MM.1S (cell line): ENCODE results near the gene DMRTC2.

Experiments
- DNase-seq: peaks from one replicate; pipeline ENCODE4 v3.0.0-alpha.2; 2015
- H2AFZ ChIP-seq: fragments of 300-600 bp; sonication (generic); 2 replicates; pipeline ENCODE4 v1.6.0; 2016; ENCODE audit warnings: antibody characterized with exemption, low read length
- H3F3A ChIP-seq: fragments of 300-600 bp; sonication (generic); 2 replicates; pipeline ENCODE4 v1.6.1; 2016; ENCODE audit warnings: mild to moderate bottlenecking, antibody characterized with exemption, low read length, moderate library complexity, mixed read lengths; ENCODE audit not compliant: insufficient read depth
- H3K27ac ChIP-seq: fragments of 300-600 bp; sonication (generic); 2 replicates; pipeline ENCODE4 v1.5.1; 2016; ENCODE audit warnings: mild to moderate bottlenecking, low read length
- H3K27me3 ChIP-seq: fragments of 300-600 bp; sonication (generic); replicated peaks from 2 replicates; pipeline ENCODE4 v1.6.0; 2016; ENCODE audit warnings: low read length; ENCODE audit not compliant: insufficient read depth
- H3K36me3 ChIP-seq: fragments of 300-600 bp; sonication (generic); replicated peaks from 2 replicates; pipeline ENCODE4 v1.6.1; 2016; ENCODE audit warnings: mild to moderate bottlenecking, low read length, mixed read lengths; ENCODE audit not compliant: insufficient read depth
- H3K4me1 ChIP-seq: fragments of 300-600 bp; sonication (generic); 2 replicates; pipeline ENCODE4 v1.6.1; 2016; ENCODE audit warnings: low read length, mixed read lengths
- H3K4me2 ChIP-seq: fragments of 300-600 bp; sonication (generic); 2 replicates; pipeline ENCODE4 v1.6.0; 2016; ENCODE audit warnings: low read depth, low read length
- H3K4me3 ChIP-seq: fragments of 300-600 bp; sonication (generic); 2 replicates; pipeline ENCODE4 v1.5.1; 2016; ENCODE audit warnings: low read length, mixed read lengths
- H3K79me2 ChIP-seq: fragments of 300-600 bp; sonication (generic); 2 replicates; pipeline ENCODE4 v1.6.1; 2016; ENCODE audit warnings: mixed run types, low read length, mixed read lengths
- H3K9ac ChIP-seq: fragments of 300-600 bp; sonication (generic); 2 replicates; pipeline ENCODE4 v1.6.1; 2016; ENCODE audit warnings: low read length, mixed read lengths
- H3K9me2 ChIP-seq: fragments of 300-600 bp; sonication (generic); replicated peaks from 2 replicates; pipeline ENCODE4 v1.6.1; 2016; ENCODE audit warnings: mild to moderate bottlenecking, low read length, mixed read lengths; ENCODE audit not compliant: insufficient read depth
- H3K9me3 ChIP-seq: fragments of 300-600 bp; sonication (generic); replicated peaks from 2 replicates; pipeline ENCODE4 v1.6.1; 2016; ENCODE audit warnings: mild to moderate bottlenecking, low read length, mixed read lengths; ENCODE audit not compliant: insufficient read depth
- H4K20me1 ChIP-seq: fragments of 300-600 bp; sonication (generic); 2 replicates; pipeline ENCODE4 v1.6.1; 2016; ENCODE audit warnings: mild to moderate bottlenecking, low read length, moderate library complexity, mixed read lengths; ENCODE audit not compliant: insufficient read depth
- EZH2 ChIP-seq: fragments of 300-600 bp; sonication (generic); optimal IDR thresholded peaks from 2 replicates; pipeline ENCODE3; 2017; ENCODE audit warnings: low read depth, mild to moderate bottlenecking, antibody characterized with exemption, low read length, mixed read lengths
- EZH2phosphoT487 ChIP-seq: fragments of 300-600 bp; sonication (generic); IDR thresholded peaks from 2 replicates; pipeline ENCODE4 v1.6.1; 2018; ENCODE audit warnings: antibody characterized with exemption, low read length
- TF ChIP-seq, protein P1 (sequence below): fragments of 300-600 bp; sonication (generic); IDR thresholded peaks from 2 replicates; pipeline ENCODE4 v1.5.1; 2016; ENCODE audit warnings: antibody characterized with exemption, low read length, mixed read lengths

The DMRTC2 gene

GRCh38 chr19:41847351-41848105 is 2.7 kb downstream of the DMRTC2 start:
- Histone ChIP-seq H3K9me3 (no peaks in the 10 kb centered on the region), H3K9ac (no peak overlapping the region), H3K36me3 (no peaks in the 10 kb centered on the region), H3K27ac (no peak overlapping the region), H3K4me1 (no peaks in the 10 kb centered on the region), H3K4me3 (no peak overlapping the region), H3K9me2 (no peaks in the 10 kb centered on the region), H2AFZ (no peak overlapping the region), H3K79me2 (no peaks in the 10 kb centered on the region), H3K4me2 (no peak overlapping the region), H3F3A (no peaks in the 10 kb centered on the region), H4K20me1 (no peaks in the 10 kb centered on the region), H3K27me3 (peaks cover 76% of the 10 kb centered on the region)
- TF ChIP-seq, protein P1, sequence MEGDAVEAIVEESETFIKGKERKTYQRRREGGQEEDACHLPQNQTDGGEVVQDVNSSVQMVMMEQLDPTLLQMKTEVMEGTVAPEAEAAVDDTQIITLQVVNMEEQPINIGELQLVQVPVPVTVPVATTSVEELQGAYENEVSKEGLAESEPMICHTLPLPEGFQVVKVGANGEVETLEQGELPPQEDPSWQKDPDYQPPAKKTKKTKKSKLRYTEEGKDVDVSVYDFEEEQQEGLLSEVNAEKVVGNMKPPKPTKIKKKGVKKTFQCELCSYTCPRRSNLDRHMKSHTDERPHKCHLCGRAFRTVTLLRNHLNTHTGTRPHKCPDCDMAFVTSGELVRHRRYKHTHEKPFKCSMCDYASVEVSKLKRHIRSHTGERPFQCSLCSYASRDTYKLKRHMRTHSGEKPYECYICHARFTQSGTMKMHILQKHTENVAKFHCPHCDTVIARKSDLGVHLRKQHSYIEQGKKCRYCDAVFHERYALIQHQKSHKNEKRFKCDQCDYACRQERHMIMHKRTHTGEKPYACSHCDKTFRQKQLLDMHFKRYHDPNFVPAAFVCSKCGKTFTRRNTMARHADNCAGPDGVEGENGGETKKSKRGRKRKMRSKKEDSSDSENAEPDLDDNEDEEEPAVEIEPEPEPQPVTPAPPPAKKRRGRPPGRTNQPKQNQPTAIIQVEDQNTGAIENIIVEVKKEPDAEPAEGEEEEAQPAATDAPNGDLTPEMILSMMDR, result no peak
- TF ChIP-seq EZH2 (no peak), EZH2phosphoT487 (no peak)
- no peak for DNase-seq

GRCh38 chr19:41848666-41849065 is 3.8 kb downstream of the DMRTC2 start:
- no peaks in the 10 kb centered on the region for H4K20me1 ChIP-seq
- no peaks in the 10 kb centered on the region for H3K9me3 ChIP-seq
- H3K9ac ChIP-seq, result no peak overlapping the region
- H3K4me1 ChIP-seq, result no peaks in the 10 kb centered on the region
- H3F3A ChIP-seq, result no peaks in the 10 kb centered on the region
- no peak for DNase-seq
- peaks cover 76% of the 10 kb centered on the region for H3K27me3 ChIP-seq
- no peaks in the 10 kb centered on the region for H3K9me2 ChIP-seq
- H3K79me2 ChIP-seq, result no peaks in the 10 kb centered on the region
- TF ChIP-seq EZH2phosphoT487 (no peak), EZH2 (no peak)
- TF ChIP-seq, protein P1, result no peak
- no peak overlapping the region for H3K27ac ChIP-seq
- H2AFZ ChIP-seq, result no peak overlapping the region
- no peak overlapping the region for H3K4me2 ChIP-seq
- no peak overlapping the region for H3K4me3 ChIP-seq
- no peaks in the 10 kb centered on the region for H3K36me3 ChIP-seq

- Histone ChIP-seq H3K9me3 (no peaks in the 10 kb centered on the region), H3K27ac (no peak overlapping the region), H3K27me3 (peaks cover 76% of the 10 kb centered on the region), H3K4me2 (no peak overlapping the region), H3K9me2 (no peaks in the 10 kb centered on the region), H2AFZ (no peak overlapping the region), H3K36me3 (no peaks in the 10 kb centered on the region), H3K79me2 (no peaks in the 10 kb centered on the region), H3K4me3 (no peak overlapping the region), H3K9ac (no peak overlapping the region), H3K4me1 (no peaks in the 10 kb centered on the region), H4K20me1 (no peaks in the 10 kb centered on the region), H3F3A (no peaks in the 10 kb centered on the region)
- DNase-seq, result no peak
- TF ChIP-seq EZH2phosphoT487, result no peak
- TF ChIP-seq EZH2, result no peak
- TF ChIP-seq, protein P1, result no peak
These were observed 4.2 kb downstream of the DMRTC2 start for GRCh38 chr19:41849067-41849466.
